ENCODE measurements around the gene DDX52.

The DDX52 gene

DNA sequence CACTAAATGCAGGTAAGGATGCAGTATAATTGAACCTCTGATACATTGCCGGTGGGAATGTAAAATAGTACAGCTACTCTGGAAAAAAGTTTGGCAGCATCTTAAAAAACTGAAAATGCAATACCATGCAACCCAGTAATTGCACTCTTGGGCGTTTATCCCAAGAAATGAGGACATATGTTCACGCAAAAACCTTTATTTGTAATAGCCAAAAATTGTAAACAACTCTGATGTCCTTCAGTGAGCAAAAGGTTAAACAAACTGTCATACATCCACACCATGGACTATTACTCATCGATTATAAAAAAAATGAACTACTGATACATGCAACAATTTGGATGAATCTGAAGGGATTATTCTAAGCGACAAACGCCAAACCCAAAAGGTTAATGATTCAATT, 51.0 kb downstream of the DDX52 start:
- Histone ChIP-seq H2BK12ac (ENCODE audit: low read length) (no peak overlapping the region), H3K79me2 (ENCODE audit: control insufficient read depth, insufficient read depth, low read length, poor library complexity) (no peaks in the 10 kb centered on the region), H3K4me1 (ENCODE audit: control insufficient read depth in 1 of 2, insufficient read depth in 2 of 2, low read length in 2 of 2) (no peaks in the 10 kb centered on the region), H3K27me3 (ENCODE audit: insufficient read depth, low read length) (no peaks in the 10 kb centered on the region), H2AK5ac (ENCODE audit: low read length) (no peak overlapping the region), H3K9ac (ENCODE audit: low read length) (no peak overlapping the region), H2BK120ac (ENCODE audit: insufficient read depth, low read length, poor library complexity) (no peak overlapping the region), H4K91ac (ENCODE audit: low read depth, low read length) (no peak overlapping the region), H3K36me3 (ENCODE audit: control insufficient read depth in 1 of 2, insufficient read depth in 2 of 2, low read length in 2 of 2) (peaks cover 9 to 13% of the 10 kb centered on the region in 2 experiments), H4K8ac (ENCODE audit: low read depth, low read length) (no peak overlapping the region), H4K12ac (ENCODE audit: low read depth, low read length) (no peak overlapping the region), H3K9me3 (ENCODE audit: insufficient read depth, low read depth, low read length) (no peaks in the 10 kb centered on the region), H3K18ac (ENCODE audit: low read length) (no peak overlapping the region), H3K4me3 (ENCODE audit: low read depth, low read length) (no peak overlapping the region), H3K79me1 (ENCODE audit: low read length) (no peaks in the 10 kb centered on the region), H2AFZ (ENCODE audit: insufficient read depth, low read length, poor library complexity) (no peak overlapping the region), H3K4ac (ENCODE audit: low read depth, low read length) (no peak overlapping the region), H3K4me2 (ENCODE audit: low read length) (no peak overlapping the region), H3K27ac (ENCODE audit: low read depth, low read length) (no peak overlapping the region), H3K23ac (ENCODE audit: low read length) (no peak overlapping the region), H2BK5ac (ENCODE audit: low read depth, low read length, poor library complexity) (no peak overlapping the region), H3K14ac (ENCODE audit: low read length) (no peak overlapping the region)
- WGBS (ENCODE audit: extremely low coverage, insufficient coverage, insufficient read length): no CpG with 5 or more reads among the region's 6 CpGs
- no peak for DNase-seq

DNA sequence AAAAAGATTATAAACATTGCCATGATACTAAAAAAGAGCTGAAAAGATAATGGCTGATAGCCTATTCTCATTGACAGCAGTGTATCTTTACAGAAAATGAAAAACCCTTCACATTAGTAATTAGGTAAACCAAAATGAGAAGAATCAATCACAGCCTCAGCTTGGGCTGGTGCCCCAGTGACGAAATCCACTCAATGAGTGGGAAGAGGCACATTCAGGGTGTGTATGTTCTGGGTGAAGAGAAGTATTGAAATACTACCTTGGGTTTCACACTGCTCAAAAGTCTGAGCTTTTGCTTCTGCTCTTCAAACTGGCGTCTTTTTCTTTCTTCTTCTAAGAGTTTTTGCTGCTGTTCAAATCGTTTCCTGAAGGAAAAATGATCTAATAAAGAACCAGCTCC, 58.2 kb downstream of the DDX52 start:
- no peak overlapping the region for H3K4me3 ChIP-seq (ENCODE audit: low read depth, low read length)
- DNase-seq: no peak
- H2BK12ac ChIP-seq (ENCODE audit: low read length): no peak overlapping the region
- no peak overlapping the region for H4K12ac ChIP-seq (ENCODE audit: low read depth, low read length)
- H4K91ac ChIP-seq (ENCODE audit: low read depth, low read length): no peak overlapping the region
- H3K4me2 ChIP-seq (ENCODE audit: low read length): no peak overlapping the region
- H3K4ac ChIP-seq (ENCODE audit: low read depth, low read length): no peak overlapping the region
- H3K27me3 ChIP-seq (ENCODE audit: insufficient read depth, low read length): no peaks in the 10 kb centered on the region
- no peak overlapping the region for H2AK5ac ChIP-seq (ENCODE audit: low read length)
- no peak overlapping the region for H4K8ac ChIP-seq (ENCODE audit: low read depth, low read length)
- H3K79me2 ChIP-seq (ENCODE audit: control insufficient read depth, insufficient read depth, low read length, poor library complexity): no peaks in the 10 kb centered on the region
- no peaks in the 10 kb centered on the region for H3K9me3 ChIP-seq (ENCODE audit: insufficient read depth, low read depth, low read length)
- H2AFZ ChIP-seq (ENCODE audit: insufficient read depth, low read length, poor library complexity): no peak overlapping the region
- no peak overlapping the region for H2BK120ac ChIP-seq (ENCODE audit: insufficient read depth, low read length, poor library complexity)
- H3K4me1 ChIP-seq (ENCODE audit: control insufficient read depth in 1 of 2, insufficient read depth in 2 of 2, low read length in 2 of 2): no peaks in the 10 kb centered on the region
- H2BK5ac ChIP-seq (ENCODE audit: low read depth, low read length, poor library complexity): no peak overlapping the region
- no peak overlapping the region for H3K27ac ChIP-seq (ENCODE audit: low read depth, low read length)
- no CpG with 5 or more reads among the region's 3 CpGs for WGBS (ENCODE audit: extremely low coverage, insufficient coverage, insufficient read length)
- H3K9ac ChIP-seq (ENCODE audit: low read length): no peak overlapping the region
- no peak overlapping the region for H3K23ac ChIP-seq (ENCODE audit: low read length)
- no peaks in the 10 kb centered on the region for H3K79me1 ChIP-seq (ENCODE audit: low read length)
- H3K18ac ChIP-seq (ENCODE audit: low read length): no peak overlapping the region
- H3K14ac ChIP-seq (ENCODE audit: low read length): no peak overlapping the region
- H3K36me3 ChIP-seq (ENCODE audit: control insufficient read depth in 1 of 2, insufficient read depth in 2 of 2, low read length in 2 of 2): peaks cover 18 to 25% of the 10 kb centered on the region in 2 experiments

DNA sequence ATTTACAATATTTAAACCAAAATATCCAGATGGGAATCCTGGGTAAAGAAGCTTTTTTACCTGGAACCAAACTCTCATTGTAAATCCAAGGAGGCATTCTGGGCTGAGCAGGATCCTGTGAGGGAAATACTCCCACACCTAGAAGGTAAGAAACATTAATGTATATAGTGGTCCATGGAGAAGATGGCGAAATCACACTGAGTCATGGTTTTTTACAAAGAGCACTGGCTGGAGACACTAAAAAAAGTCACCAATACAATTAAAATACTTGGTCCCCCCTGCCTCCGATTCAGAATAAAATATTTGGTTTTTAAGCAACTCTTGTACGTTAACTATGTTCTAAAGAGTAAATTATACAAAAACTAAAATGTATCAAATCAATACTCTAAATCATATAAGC, 67.0 kb downstream of the DDX52 start:
- H3K27me3 ChIP-seq (ENCODE audit: insufficient read depth, low read length): no peaks in the 10 kb centered on the region
- H4K12ac ChIP-seq (ENCODE audit: low read depth, low read length): no peak overlapping the region
- no peaks in the 10 kb centered on the region for H3K79me2 ChIP-seq (ENCODE audit: control insufficient read depth, insufficient read depth, low read length, poor library complexity)
- no peak overlapping the region for H3K9ac ChIP-seq (ENCODE audit: low read length)
- H4K8ac ChIP-seq (ENCODE audit: low read depth, low read length): no peak overlapping the region
- H3K4me1 ChIP-seq (ENCODE audit: control insufficient read depth in 1 of 2, insufficient read depth in 2 of 2, low read length in 2 of 2): no peaks in the 10 kb centered on the region
- no peak overlapping the region for H2BK120ac ChIP-seq (ENCODE audit: insufficient read depth, low read length, poor library complexity)
- no peak overlapping the region for H3K18ac ChIP-seq (ENCODE audit: low read length)
- WGBS (ENCODE audit: extremely low coverage, insufficient coverage, insufficient read length): no CpG with 5 or more reads among the region's 3 CpGs
- H2BK5ac ChIP-seq (ENCODE audit: low read depth, low read length, poor library complexity): no peak overlapping the region
- H3K27ac ChIP-seq (ENCODE audit: low read depth, low read length): no peak overlapping the region
- H3K4ac ChIP-seq (ENCODE audit: low read depth, low read length): no peak overlapping the region
- H3K4me2 ChIP-seq (ENCODE audit: low read length): no peak overlapping the region
- H3K36me3 ChIP-seq (ENCODE audit: control insufficient read depth in 1 of 2, insufficient read depth in 2 of 2, low read length in 2 of 2): peaks cover 9 to 16% of the 10 kb centered on the region in 2 experiments
- H2BK12ac ChIP-seq (ENCODE audit: low read length): no peak overlapping the region
- H3K23ac ChIP-seq (ENCODE audit: low read length): no peak overlapping the region
- no peaks in the 10 kb centered on the region for H3K79me1 ChIP-seq (ENCODE audit: low read length)
- no peak overlapping the region for H4K91ac ChIP-seq (ENCODE audit: low read depth, low read length)
- DNase-seq: no peak
- H3K14ac ChIP-seq (ENCODE audit: low read length): no peak overlapping the region
- no peaks in the 10 kb centered on the region for H3K9me3 ChIP-seq (ENCODE audit: insufficient read depth, low read depth, low read length)
- no peak overlapping the region for H2AFZ ChIP-seq (ENCODE audit: insufficient read depth, low read length, poor library complexity)
- H3K4me3 ChIP-seq (ENCODE audit: low read depth, low read length): no peak overlapping the region
- H2AK5ac ChIP-seq (ENCODE audit: low read length): no peak overlapping the region

DNA sequence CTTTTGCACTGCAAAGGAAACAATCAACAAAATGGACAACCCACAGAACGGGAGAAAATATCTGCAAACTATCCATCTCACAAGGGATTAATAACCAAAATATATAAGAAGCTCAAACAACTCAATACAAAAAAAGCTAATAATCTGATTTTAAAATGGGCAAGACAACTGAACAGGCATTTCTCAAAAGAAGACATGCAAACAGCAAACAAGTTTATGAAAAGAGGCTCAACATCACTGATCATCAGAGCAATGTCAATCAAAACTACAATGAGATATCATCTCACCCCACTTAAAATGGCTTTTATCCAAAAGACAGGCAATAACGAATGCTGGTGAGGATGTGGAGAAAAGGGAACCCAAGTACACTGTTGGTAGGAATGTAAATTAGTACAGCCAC, 68.8 kb downstream of the DDX52 start:
- WGBS (ENCODE audit: extremely low coverage, insufficient coverage, insufficient read length): no CpG with 5 or more reads among the region's 2 CpGs

More for the DNA sequence above, 68.8 kb downstream of the DDX52 start:
- Histone ChIP-seq H2BK12ac (ENCODE audit: low read length) (no peak overlapping the region), H3K14ac (ENCODE audit: low read length) (no peak overlapping the region), H2AK5ac (ENCODE audit: low read length) (no peak overlapping the region), H3K27me3 (ENCODE audit: insufficient read depth, low read length) (no peaks in the 10 kb centered on the region), H2AFZ (ENCODE audit: insufficient read depth, low read length, poor library complexity) (no peak overlapping the region), H3K36me3 (ENCODE audit: control insufficient read depth in 1 of 2, insufficient read depth in 2 of 2, low read length in 2 of 2) (peaks cover 11 to 18% of the 10 kb centered on the region in 2 experiments), H3K18ac (ENCODE audit: low read length) (no peak overlapping the region), H3K79me2 (ENCODE audit: control insufficient read depth, insufficient read depth, low read length, poor library complexity) (no peaks in the 10 kb centered on the region), H3K4ac (ENCODE audit: low read depth, low read length) (no peak overlapping the region), H3K9ac (ENCODE audit: low read length) (no peak overlapping the region), H3K4me1 (ENCODE audit: control insufficient read depth in 1 of 2, insufficient read depth in 2 of 2, low read length in 2 of 2) (no peaks in the 10 kb centered on the region), H3K9me3 (ENCODE audit: insufficient read depth, low read depth, low read length) (no peaks in the 10 kb centered on the region), H2BK5ac (ENCODE audit: low read depth, low read length, poor library complexity) (no peak overlapping the region), H3K27ac (ENCODE audit: low read depth, low read length) (no peak overlapping the region), H3K23ac (ENCODE audit: low read length) (no peak overlapping the region), H3K4me2 (ENCODE audit: low read length) (no peak overlapping the region), H3K79me1 (ENCODE audit: low read length) (no peaks in the 10 kb centered on the region), H4K91ac (ENCODE audit: low read depth, low read length) (no peak overlapping the region), H3K4me3 (ENCODE audit: low read depth, low read length) (no peak overlapping the region), H4K12ac (ENCODE audit: low read depth, low read length) (no peak overlapping the region), H2BK120ac (ENCODE audit: insufficient read depth, low read length, poor library complexity) (no peak overlapping the region), H4K8ac (ENCODE audit: low read depth, low read length) (no peak overlapping the region)
- no peak for DNase-seq
